ENCODE data around the gene FOXP1.

FOXP1 gene

DNA sequence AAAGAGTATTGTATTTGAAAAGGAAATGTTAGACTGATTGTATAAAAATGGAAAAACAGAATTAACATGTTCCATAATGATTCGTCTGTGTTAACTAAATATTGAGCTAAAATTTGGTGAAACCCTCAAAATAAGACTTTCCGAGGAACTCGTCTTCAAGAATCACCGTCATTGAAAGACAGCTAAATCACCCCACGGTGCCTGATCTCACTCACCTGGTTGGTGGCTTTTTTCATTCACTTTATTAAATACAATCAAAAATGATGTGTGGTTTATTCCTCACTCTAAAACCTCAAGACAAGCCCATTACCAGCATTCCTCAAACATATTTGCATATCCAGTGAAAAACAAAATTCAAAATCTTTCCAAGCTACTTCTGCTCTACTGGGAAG lies 153.9 kb downstream of the FOXP1 start:
- Histone ChIP-seq H3K79me2 (ENCODE audit: insufficient read depth, low read length) (no peaks in the 10 kb centered on the region), H3K27ac (ENCODE audit: low read depth, low read length) (no peak overlapping the region), H3F3A (ENCODE audit: insufficient read depth) (no peaks in the 10 kb centered on the region), H3K9me3 (ENCODE audit: insufficient read depth, low read length) (no peaks in the 10 kb centered on the region), H3K27me3 (ENCODE audit: low read length) (no peaks in the 10 kb centered on the region), H2AFZ (ENCODE audit: low read depth, low read length, severe bottlenecking) (no peak overlapping the region), H3K9me2 (replicated peaks; ENCODE audit: insufficient read depth, low read length) (no peaks in the 10 kb centered on the region), H3K36me3 (ENCODE audit: low read length) (no peaks in the 10 kb centered on the region), H3K9ac (ENCODE audit: low read length) (no peak overlapping the region), H4K20me1 (ENCODE audit: low read depth, low read length) (no peaks in the 10 kb centered on the region), H3K4me2 (ENCODE audit: low read depth, low read length, poor library complexity, severe bottlenecking) (no peak overlapping the region), H3K4me3 (ENCODE audit: insufficient read depth, low read length, poor library complexity, severe bottlenecking) (no peak overlapping the region)
- TF ChIP-seq, protein P1, sequence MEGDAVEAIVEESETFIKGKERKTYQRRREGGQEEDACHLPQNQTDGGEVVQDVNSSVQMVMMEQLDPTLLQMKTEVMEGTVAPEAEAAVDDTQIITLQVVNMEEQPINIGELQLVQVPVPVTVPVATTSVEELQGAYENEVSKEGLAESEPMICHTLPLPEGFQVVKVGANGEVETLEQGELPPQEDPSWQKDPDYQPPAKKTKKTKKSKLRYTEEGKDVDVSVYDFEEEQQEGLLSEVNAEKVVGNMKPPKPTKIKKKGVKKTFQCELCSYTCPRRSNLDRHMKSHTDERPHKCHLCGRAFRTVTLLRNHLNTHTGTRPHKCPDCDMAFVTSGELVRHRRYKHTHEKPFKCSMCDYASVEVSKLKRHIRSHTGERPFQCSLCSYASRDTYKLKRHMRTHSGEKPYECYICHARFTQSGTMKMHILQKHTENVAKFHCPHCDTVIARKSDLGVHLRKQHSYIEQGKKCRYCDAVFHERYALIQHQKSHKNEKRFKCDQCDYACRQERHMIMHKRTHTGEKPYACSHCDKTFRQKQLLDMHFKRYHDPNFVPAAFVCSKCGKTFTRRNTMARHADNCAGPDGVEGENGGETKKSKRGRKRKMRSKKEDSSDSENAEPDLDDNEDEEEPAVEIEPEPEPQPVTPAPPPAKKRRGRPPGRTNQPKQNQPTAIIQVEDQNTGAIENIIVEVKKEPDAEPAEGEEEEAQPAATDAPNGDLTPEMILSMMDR (IDR thresholded peaks at IDR 0.05; ENCODE audit: insufficient read depth, low read length, poor library complexity, severe bottlenecking) = no peak
- TF ChIP-seq EZH2phosphoT487 (conservative IDR thresholded peaks at IDR 0.05; ENCODE audit: low read length) = no peak

DNA sequence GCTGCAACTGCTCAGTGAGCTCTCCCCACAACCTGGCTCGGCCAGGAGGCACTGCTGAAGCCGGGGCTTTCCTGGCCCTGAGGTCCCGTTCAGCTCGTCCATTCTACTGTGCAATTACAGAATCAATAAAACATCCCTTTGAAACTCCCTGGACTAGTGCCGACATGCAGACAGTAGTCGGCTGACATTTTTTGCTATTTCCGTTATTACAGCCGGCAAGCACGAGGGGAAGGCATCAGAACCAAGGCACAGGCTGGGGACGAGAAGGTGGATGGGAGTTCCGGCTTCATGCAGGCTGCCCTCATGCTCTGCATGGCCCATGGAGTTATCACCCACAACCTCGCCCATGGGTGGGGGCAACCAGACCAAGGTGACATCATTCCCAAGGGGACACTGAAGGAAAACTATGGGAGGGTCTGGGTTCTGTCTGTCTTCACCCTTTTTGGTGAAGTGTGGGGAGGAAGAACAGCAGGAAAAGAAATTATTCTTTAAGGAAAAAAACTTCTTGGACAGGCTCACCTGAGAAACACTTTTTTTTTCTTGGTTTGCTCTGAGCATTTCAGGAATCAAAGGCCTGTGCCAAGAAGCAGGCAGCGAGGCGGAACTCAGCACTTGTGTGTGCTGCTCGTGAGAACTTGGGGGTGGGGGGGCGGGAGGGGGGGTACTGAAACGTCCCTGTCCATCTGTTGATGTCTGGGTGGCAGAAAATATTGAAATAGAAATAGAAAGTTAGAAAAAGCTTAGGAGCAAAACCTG lies 154.5 kb downstream of the FOXP1 start:
- Histone ChIP-seq H2AFZ (ENCODE audit: low read depth, low read length, severe bottlenecking) (no peak overlapping the region), H3K9ac (ENCODE audit: low read length) (no peak overlapping the region), H3K9me2 (replicated peaks; ENCODE audit: insufficient read depth, low read length) (no peaks in the 10 kb centered on the region), H3F3A (ENCODE audit: insufficient read depth) (no peaks in the 10 kb centered on the region), H3K4me2 (ENCODE audit: low read depth, low read length, poor library complexity, severe bottlenecking) (no peak overlapping the region), H3K9me3 (ENCODE audit: insufficient read depth, low read length) (no peaks in the 10 kb centered on the region), H3K27ac (ENCODE audit: low read depth, low read length) (no peak overlapping the region), H3K36me3 (ENCODE audit: low read length) (no peaks in the 10 kb centered on the region), H4K20me1 (ENCODE audit: low read depth, low read length) (no peaks in the 10 kb centered on the region), H3K27me3 (ENCODE audit: low read length) (no peaks in the 10 kb centered on the region), H3K4me3 (ENCODE audit: insufficient read depth, low read length, poor library complexity, severe bottlenecking) (no peak overlapping the region), H3K79me2 (ENCODE audit: insufficient read depth, low read length) (no peaks in the 10 kb centered on the region)
- TF ChIP-seq, protein P1 (IDR thresholded peaks at IDR 0.05; ENCODE audit: insufficient read depth, low read length, poor library complexity, severe bottlenecking) = no peak
- TF ChIP-seq EZH2phosphoT487 (conservative IDR thresholded peaks at IDR 0.05; ENCODE audit: low read length) = no peak

DNA sequence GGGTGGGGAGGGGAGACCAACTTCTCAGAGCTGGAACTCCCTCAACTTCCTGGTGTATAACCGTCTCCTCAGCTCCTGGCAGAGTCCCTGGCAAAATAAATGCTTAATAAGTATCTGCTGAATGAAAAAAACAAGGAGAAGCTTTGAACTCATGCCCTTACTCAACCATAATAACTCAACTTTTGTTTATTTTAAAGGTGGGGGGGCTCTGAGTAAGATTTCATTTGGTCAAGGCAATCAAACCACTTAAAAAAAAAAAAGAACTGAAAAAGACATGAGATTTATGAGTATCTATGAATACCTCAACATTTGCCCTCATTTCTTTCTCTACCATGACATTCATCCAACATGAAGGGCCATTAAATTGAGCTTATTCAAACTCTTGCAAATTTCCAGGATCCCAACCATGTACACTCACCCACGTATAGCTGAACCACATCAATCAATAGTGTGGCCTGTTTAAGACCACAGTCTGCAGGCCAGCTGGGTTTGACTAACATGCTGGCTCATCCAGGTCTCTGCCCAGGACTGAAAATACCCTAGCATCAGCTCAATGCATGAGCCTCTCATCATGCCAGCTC lies 157.9 kb downstream of the FOXP1 start:
- peaks cover 10% of the 10 kb centered on the region for H3F3A ChIP-seq (ENCODE audit: insufficient read depth)
- H3K27ac ChIP-seq (ENCODE audit: low read depth, low read length) = no peak overlapping the region
- no peaks in the 10 kb centered on the region for H3K9me3 ChIP-seq (ENCODE audit: insufficient read depth, low read length)
- H3K79me2 ChIP-seq (ENCODE audit: insufficient read depth, low read length) = no peaks in the 10 kb centered on the region
- TF ChIP-seq, protein P1 (IDR thresholded peaks at IDR 0.05; ENCODE audit: insufficient read depth, low read length, poor library complexity, severe bottlenecking) = no peak
- no peak for TF ChIP-seq EZH2phosphoT487 (conservative IDR thresholded peaks at IDR 0.05; ENCODE audit: low read length)
- H3K9me2 ChIP-seq (replicated peaks; ENCODE audit: insufficient read depth, low read length) = no peaks in the 10 kb centered on the region
- H3K4me3 ChIP-seq (ENCODE audit: insufficient read depth, low read length, poor library complexity, severe bottlenecking) = no peak overlapping the region
- no peaks in the 10 kb centered on the region for H3K27me3 ChIP-seq (ENCODE audit: low read length)
- no peaks in the 10 kb centered on the region for H3K36me3 ChIP-seq (ENCODE audit: low read length)
- no peak overlapping the region for H3K9ac ChIP-seq (ENCODE audit: low read length)
- no peak overlapping the region for H2AFZ ChIP-seq (ENCODE audit: low read depth, low read length, severe bottlenecking)
- H4K20me1 ChIP-seq (ENCODE audit: low read depth, low read length) = no peaks in the 10 kb centered on the region
- H3K4me2 ChIP-seq (ENCODE audit: low read depth, low read length, poor library complexity, severe bottlenecking) = no peak overlapping the region

Data from SU-DHL-6 (cell line).